ENCODE data around the gene RPS21. TPM values are rescaled to one million over a fixed set of nuclear protein-coding genes. Genes with fewer than 3 reads are reported as not detected.

Gene RPS21
- total RNA-seq, 1 experiment from 2014 or later: 2,013 TPM

- peak; percentile 58 for DNase-seq (ENCODE audit: low read depth)
- in situ Hi-C loops (cut with HindIII; ENCODE audit: low pct_unique_long_range_greater_than_20kb, low sequenced_read_pairs): no loop called here
These were observed 34.3 kb upstream of the RPS21 start for GRCh38 chr20:62352402-62353288.

GRCh38 chr20:62353289-62354030, 33.4 kb upstream of the RPS21 start:
- in situ Hi-C loops (cut with HindIII; ENCODE audit: low pct_unique_long_range_greater_than_20kb, low sequenced_read_pairs): no loop called here

GRCh38 chr20:62354031-62354808, 32.7 kb upstream of the RPS21 start:
- in situ Hi-C loops (cut with HindIII; ENCODE audit: low pct_unique_long_range_greater_than_20kb, low sequenced_read_pairs): no loop called here
- no peak for DNase-seq (ENCODE audit: low read depth)

More at GRCh38 chr20:62353289-62354030, 33.4 kb upstream of the RPS21 start:
- no peak for DNase-seq (ENCODE audit: low read depth)

GRCh38 chr20:62354811-62355341, 32.0 kb upstream of the RPS21 start:
- in situ Hi-C loops (cut with HindIII; ENCODE audit: low pct_unique_long_range_greater_than_20kb, low sequenced_read_pairs): no loop called here
- DNase-seq (ENCODE audit: low read depth): no peak

- in situ Hi-C loops (cut with HindIII; ENCODE audit: low pct_unique_long_range_greater_than_20kb, low sequenced_read_pairs): no loop called here
- DNase-seq (ENCODE audit: low read depth): peak; percentile 47
These were observed 31.4 kb upstream of the RPS21 start for GRCh38 chr20:62355516-62355877.

GRCh38 chr20:62355878-62356588, 30.9 kb upstream of the RPS21 start:
- in situ Hi-C loops (cut with HindIII; ENCODE audit: low pct_unique_long_range_greater_than_20kb, low sequenced_read_pairs): no loop called here
- DNase-seq (ENCODE audit: low read depth): no peak

DNA sequence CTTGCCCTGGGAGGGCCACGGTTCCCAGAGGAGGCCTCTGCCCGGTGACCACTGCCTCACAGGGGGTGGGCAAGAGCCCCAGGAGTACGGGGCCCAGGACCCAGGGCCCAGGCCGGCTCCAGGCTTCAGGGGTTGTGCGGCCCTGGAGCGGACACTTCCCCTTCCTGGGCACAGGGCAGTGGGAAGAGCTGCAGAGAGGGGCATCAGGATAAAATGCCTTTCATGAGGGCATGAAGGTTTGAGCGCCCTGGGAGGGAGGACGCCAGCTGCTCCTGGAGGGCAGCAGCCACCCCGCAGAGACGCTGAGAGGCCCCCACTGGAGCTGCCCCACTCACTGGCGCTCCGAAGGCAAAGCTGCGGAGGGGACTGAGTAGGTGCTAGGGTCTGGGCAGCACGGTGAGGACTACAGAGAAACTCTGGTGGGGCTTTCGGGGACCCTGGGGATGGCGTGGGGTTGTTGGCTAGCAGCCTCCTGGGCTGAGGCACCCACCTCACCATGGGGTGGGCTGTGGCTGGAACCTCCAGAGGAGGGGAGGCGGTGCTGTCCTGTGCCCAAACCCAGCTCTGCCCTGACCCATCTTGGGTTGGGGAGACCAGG, 30.2 kb upstream of the RPS21 start:
- in situ Hi-C loops (cut with HindIII; ENCODE audit: low pct_unique_long_range_greater_than_20kb, low sequenced_read_pairs): no loop called here

GRCh38 chr20:62357187-62357667, 29.7 kb upstream of the RPS21 start:
- in situ Hi-C loops (cut with HindIII; ENCODE audit: low pct_unique_long_range_greater_than_20kb, low sequenced_read_pairs): no loop called here
- DNase-seq (ENCODE audit: low read depth): peak; percentile 63

More for the DNA sequence above, 30.2 kb upstream of the RPS21 start:
- DNase-seq (ENCODE audit: low read depth): no peak

GRCh38 chr20:62357681-62358080, 29.2 kb upstream of the RPS21 start:
- DNase-seq (ENCODE audit: low read depth): no peak

GRCh38 chr20:62358171-62359042, 28.5 kb upstream of the RPS21 start:
- peak; percentile 47 for DNase-seq (ENCODE audit: low read depth)
- in situ Hi-C loops (cut with HindIII; ENCODE audit: low pct_unique_long_range_greater_than_20kb, low sequenced_read_pairs): no loop called here

More at GRCh38 chr20:62357681-62358080, 29.2 kb upstream of the RPS21 start:
- in situ Hi-C loops (cut with HindIII; ENCODE audit: low pct_unique_long_range_greater_than_20kb, low sequenced_read_pairs): no loop called here

DNA sequence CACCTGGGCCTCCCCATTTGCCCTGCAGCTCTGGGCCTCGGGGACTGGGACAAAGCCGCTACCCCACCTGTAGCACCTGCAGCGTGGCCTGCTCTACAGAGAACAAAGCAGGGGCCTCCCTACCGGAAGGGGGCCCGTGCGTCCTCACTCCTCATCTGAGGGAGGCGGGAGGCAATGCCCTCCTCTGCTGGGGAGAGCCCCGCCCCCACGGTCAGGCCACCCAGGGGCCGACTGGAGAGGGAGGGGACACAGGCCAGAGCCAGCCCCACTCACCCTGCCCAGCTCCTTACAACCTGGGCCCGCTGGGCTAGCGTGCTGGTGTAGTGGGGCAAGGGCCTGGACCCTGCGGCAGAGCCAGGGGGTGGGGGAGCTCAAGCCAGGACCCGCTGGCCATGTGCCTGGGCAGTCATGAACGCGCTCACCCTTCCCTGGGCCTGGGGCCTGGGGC, 27.8 kb upstream of the RPS21 start:
- DNase-seq (ENCODE audit: low read depth): peak; percentile 84
- in situ Hi-C loops (cut with HindIII; ENCODE audit: low pct_unique_long_range_greater_than_20kb, low sequenced_read_pairs): no loop called here

DNA sequence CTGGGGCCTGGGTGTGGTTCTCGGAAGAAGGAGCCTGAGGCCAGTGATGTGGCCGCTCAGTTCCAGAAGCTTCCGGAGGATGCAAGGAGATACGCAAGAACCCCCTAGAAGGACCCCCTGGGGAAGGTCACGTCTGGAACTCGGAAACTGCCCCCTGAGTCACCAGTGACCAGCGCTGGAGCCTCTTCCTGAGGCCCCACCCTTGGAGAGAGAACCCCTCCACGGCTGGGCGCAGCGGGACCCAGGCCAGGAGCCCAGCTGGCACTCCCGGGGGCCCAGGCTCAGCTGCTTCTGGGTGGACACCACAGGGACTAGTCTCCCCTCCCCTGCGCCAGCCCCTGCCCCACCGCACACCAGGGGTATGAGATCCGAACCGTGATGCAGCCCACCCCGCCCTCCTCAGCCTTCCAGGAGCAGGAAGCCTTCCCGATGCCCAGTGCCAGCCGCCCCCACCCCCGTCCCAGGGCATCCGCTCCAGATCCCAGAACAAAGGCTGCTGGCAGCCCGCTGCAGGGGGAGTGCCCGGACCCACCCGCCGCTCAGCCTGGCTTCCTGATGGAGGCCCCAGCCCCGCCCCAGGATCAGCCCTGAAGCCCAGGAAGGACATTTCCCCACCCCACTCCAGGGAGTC, 27.3 kb upstream of the RPS21 start:
- no peak for DNase-seq (ENCODE audit: low read depth)
- in situ Hi-C loops (cut with HindIII; ENCODE audit: low pct_unique_long_range_greater_than_20kb, low sequenced_read_pairs): no loop called here

DNA sequence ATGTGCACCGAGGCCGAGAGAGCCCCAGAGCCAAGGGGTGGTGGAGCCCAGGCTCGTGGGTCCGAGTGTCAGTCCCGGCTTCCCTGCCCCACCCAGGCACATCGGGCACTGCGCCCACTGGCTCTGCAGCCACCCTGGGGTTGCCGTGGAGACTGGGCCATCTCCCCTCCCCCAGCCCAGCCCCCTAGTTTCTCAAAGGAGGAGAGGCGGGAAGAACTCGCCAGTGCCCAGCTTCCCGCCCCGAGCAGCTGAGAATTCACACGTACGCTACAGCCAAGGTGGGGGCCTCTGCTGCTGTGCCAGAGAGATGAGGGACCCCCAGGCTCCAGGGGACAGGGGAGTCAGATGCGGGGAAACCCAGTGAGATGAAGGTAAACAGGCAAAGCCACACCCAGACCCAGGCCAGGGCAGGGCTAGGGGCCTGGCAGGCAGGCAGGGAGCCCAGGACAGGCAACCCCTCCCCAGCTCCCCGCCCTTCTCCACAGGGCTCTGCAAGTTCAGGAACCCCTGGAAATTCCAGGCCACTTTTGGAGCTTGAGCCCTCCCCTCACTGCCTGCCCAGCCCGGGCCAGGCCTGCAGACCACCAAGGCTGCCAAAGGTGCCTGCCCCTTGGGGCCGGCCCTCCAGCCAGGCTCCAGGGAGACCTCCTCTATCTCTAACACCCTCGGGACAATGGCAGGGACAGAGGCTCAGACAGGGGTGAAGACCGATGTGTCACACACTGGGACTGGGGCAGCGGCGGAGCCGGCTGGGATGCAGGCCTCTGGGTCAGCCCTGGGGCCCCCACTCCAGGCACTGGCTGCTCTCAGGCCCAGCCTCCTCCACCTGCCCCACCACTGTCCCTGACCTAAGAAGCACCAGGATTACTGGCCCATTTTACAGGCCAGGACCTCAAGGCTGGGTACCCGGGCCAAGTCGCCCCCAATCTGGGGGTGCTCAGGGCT, 25.8 kb upstream of the RPS21 start:
- in situ Hi-C loops (cut with HindIII; ENCODE audit: low pct_unique_long_range_greater_than_20kb, low sequenced_read_pairs): no loop called here
- DNase-seq (ENCODE audit: low read depth): peak; percentile 87

DNA sequence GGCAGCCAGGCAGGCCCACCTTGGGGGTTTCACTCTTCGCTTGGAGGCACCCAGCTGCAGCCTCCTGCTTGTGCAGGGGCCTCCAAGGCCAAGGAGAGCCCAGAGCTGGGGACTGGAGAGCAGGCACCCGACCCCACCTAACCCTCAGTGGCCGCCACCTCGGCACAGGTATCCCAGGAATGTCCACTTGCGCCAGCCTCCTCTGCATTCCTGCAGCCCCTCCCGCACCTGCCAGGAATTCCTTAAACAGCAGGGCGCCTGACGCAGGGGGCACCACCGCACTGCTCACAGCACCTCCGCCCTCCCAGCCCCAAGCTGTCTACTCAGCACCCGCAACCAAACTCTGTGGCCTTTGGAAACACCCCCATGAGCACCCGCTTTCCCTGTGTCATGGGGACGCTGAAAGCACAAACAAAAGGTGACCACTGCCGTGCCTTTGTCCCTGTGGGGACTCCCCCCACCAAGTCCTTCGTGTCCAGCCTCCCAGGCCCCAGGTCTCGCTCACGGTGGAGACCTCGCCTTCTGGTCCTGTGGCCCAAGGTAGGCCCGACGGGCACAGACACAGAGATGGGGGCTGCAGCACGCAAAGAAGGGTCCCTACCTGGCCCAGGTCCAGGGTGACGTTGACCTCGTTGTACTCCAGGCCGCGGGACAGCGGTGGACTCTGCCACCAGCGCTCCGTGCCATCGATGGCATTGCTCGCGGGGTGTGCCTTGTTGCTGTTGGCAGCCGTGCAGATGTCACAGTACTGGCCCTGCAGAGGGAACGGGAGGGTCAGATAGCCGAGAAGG, 24.9 kb upstream of the RPS21 start:
- in situ Hi-C loops (cut with HindIII; ENCODE audit: low pct_unique_long_range_greater_than_20kb, low sequenced_read_pairs): no loop called here
- DNase-seq (ENCODE audit: low read depth): peak; percentile 84
